Activated T-cell treated with anti-CD3 and anti-CD28 coated beads for 1 hour (primary cell): Measurements from ENCODE around the gene OSBPL5.

Experiments
- DNase-seq: peaks from one replicate; pipeline ENCODE4 v3.0.0-alpha.2; 2020; ENCODE audit warnings: low read depth

OSBPL5 gene

DNA sequence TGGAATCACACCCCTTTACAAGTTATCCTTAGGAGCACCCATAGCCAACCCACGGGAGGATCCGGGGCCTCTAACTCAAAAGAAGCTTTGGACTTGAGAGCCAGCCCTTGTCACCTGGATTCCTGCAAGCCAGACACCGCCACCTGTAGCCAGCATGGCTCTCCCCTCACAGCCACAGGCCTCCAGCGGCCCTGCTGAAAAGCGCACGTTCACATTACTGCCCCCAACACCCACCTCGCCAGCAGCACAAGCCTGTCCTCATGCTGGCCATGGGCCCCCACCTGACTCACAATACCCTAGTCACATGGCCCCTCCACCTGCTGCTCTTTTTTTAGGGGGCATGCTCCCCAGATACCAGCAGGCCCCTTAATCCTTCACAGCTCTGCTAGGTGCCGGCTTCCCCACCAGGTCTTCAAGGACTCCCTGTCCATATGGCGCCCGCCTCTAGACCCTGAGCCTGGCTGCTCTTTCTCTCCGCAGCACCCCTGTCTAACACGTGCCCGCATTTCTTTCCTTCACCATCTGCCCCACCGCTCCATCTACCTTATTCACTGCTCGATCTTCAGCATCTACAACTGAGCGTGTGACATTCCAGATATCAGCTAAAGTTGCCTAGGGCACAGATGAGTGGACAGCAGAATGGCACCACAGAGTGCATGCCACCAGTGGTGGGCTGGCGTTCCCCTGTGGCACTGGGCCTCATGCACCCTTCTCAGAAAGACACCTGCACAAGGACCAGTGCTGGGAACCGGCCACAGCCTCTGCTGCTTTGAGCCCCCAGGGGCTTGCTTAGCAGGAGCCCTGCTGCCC, 114.5 kb downstream of the OSBPL5 start:
- no peak for DNase-seq

DNA sequence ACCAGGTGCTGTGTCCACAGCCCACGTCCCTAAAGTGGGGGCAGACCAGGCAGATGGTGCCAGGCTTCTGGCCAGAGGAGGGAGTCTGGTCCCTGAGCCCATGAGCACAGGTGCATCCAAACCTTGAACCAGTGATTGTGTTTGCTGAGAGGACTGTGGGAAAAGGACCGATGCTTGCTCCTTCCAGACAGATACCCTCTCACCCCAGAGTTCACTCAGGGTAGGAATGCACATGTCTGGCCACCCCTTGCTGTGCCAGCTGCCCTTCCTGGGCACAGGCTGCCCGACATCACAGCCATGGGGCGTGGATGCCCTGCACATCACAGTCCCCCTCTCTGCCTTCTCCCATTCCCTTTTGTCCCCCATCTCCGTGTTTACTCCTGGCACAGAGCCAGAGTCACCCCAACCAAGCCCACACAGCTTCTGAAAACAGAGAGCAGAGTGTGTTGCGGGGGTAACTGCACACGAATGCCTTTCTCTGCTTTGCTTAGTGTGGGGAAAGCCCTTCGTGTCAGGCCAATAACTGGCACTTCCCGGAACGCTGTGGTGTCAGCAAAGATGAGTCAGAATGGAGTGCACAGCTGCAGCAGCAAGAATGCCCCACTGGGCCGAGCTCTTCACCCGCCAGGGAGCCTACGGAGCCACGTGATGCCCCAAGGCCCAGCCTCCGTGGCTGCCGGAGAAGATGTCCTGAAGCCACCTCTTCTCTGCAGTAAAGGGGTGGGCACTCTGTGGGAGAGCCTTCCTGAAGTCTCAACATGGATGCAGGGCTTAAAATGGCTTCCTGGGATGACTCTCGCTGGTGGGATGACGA, 115.5 kb downstream of the OSBPL5 start:
- peak; percentile 30 for DNase-seq

DNA sequence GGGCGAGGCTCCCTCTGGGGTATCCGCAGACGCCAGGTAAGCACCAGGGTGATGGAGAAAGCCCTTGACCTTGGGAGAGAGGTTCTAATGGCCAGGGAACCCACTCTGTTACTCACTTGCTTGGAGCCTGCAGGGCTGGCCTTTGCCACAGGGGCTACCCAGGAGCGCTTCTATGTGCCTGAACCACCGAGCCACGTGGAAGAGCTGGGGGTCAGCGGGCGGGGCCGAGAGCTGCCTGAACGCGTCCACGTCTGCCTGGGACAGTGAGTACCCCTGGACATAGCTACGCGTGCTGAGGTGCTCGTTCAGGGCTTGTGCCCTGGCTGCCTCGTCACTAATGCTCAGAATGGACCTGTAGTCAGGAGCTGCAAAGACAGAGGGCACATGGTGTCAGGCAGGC, 117.5 kb downstream of the OSBPL5 start:
- no peak for DNase-seq

DNA sequence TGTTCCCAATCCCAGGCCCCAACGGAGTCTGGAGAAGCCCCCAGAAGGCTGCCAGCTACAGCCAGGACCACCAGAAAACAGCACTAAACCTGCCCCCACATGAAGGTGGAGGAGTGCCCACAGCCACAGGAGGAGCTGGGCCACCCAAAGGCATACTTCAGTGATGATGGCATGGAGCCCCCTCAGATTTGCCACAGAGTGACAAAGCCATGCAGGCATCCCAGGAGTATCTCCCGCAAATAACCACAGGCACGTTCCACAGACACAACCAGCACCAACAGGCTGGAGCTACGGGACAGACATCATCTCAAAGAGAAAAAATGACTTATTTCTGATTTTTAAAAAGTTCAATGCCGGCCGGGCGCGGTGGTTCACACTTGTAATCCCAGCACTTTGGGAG, 118.5 kb downstream of the OSBPL5 start:
- no peak for DNase-seq

DNA sequence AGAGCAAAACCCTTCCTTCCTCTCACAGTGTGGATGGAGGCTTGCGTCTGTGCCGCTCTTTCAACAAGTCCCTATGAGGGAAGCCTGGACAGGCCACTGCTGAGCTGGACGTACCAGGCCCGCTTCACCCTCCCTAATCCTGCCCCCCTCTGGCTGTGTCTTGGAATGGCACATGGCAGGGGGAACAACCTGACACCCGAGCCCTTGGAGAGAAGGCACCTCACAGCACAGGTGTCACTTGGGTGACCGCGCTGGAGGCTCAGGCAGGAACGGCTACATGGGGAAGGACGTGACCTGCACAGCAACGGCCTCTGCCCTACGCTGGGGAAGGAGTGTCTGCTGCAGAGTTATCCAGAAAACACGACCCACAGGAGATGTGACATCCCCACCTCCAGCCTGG, 118.9 kb downstream of the OSBPL5 start:
- no peak for DNase-seq

DNA sequence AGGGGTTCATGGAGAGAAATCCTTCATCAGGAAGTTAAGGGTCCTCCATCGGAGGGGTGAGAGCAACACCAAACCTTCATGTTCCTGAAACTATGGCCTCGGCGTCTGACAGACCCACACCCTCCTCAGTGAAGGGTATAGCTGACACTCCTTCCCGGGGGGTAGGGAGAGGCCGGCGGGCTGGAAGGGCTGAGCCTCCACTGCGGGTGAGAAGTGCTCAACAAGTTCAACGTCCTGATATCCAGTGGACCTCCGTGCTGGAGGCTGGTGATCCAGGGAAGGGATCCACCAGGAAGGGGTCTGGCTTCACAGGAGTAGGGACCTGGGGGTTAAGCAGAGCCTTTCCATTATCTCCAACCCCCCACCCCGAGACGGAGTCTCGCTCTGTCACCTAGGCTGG, 120.2 kb downstream of the OSBPL5 start:
- DNase-seq: no peak

DNA sequence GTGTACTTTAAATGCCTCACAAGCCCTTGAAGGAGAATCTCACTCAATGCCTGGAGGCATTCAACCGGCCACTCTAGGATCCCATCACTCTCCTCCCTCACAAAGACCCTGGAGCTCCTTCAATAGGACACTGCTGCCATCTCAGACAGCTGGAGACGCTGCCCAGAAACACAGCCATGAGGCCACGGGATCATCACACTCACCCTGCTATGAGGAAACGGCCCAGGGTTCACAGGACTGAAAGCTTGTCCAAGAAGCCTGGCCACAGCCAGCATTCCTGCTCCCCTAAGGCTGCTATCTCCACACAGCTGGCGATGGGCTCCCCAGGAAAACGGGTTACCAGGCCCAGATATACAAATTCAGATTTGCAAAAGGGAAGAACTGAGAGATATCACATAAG, 121.1 kb downstream of the OSBPL5 start:
- DNase-seq: no peak

DNA sequence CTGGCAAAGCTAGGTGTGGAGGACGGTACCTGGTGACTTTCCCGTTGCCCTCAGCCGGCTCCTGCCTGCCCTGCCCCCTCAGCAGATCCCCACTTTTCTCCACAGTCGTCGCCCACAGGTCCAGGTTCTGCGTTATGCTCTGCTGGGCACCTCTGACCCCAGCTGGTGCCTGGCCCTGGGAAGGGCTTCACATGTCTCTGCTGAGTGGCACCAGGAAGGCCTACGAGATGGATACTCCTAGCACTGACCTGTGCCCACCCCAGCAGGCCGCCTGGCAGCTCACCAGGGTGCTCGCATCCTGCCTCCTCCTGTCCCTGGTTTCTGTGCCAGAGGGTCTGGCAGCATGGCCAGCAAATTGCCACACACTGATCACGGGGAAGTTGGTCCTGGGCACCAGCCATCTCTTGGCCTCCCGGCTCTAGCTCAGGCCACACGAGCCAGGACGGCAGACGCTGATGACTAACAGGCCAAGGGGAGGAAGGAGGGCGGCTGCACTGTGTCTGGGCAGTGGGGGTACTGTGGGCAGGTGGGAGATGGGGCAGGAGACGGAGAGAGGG, 121.7 kb downstream of the OSBPL5 start:
- DNase-seq: no peak

DNA sequence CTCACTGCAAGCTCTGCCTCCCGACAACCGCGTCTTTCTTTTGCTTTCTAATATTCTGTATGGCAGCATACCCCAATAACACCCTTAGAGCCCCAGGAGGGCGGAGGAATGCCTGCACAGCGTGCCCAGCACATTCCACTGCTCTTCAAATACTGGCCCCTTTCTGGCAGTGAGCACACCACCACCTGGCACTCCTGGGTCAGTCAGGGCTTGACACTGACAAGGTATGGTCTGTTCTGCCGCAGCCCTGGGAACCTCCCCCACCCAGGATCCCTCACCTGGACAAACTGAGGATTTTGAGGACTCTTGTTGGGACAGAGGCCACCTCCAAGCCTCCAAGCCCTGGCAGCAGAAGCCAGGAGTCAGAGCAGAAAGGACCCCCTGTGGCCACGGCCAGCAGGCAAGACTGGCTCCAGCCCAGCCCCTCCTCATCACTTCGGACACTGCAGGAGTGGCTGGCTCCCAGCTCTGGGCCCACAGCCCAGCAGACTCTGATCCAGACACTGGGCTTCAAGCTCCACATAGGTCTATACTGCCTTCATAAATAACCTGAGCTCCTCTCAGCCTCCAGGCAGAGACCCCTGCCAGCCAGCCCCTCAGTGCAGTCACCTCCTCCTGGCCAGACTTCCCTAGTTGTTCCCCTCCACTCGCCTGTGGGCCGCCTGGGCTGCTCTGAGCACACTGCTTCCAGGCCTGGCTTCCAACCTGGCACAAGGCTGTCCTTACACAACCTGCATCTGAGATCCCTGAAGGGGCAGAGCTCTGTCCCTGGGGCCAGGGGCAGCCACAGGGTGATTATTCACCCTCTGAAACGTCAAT, 122.4 kb downstream of the OSBPL5 start:
- DNase-seq: no peak

DNA sequence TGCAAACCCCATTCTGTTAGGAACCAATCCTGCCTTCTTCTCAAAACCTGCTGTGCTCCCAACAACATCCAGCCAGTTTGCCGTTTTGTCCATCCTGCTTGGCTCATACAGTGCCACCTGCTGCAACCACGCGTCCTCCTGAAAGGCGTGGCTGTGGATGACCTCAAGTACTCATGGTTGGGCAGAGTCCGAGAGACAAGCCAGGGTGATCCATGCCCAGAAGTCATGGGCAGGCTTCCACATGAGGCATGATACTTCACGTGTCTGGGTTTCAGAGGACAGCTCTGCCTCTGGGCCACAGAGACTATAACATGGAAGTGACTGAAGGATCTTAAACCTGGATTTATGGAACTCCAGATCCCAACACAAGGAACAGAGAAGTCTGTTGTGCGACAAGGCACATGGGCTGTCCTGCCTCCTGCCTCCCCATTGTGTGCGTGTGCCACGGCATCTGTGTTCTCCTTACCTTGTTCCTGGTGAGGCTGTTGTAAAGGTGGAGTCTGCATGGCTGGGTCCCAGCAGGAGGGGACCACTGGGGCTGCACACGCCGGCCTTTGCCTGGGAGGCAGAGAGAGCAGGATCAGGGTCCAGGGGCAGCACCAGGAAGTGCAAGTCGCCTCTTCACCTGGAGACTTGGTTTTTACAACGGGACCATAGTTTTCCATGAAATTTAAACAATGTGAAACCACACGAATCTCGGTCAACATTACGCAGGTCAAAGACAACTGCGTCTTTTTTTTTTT, 123.2 kb downstream of the OSBPL5 start:
- no peak for DNase-seq

DNA sequence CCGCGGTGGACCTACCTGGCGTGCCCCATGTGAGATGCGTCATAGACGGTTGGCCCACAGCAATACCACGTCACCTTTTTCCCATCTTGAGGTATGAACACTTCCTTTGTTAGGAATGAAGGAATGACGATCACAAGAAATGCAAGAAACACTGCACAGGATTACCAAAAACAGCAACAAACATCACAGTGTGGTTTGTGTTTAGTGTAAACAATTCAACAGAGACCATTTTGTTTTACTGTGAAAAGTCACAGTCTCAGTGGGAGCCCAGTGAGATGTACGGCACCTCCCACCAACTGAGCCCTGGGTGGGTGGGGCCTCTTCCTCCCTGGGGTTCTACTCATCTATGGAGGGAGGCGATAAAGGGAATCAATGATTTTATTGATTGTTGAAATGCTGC, 124.2 kb downstream of the OSBPL5 start:
- no peak for DNase-seq

DNA sequence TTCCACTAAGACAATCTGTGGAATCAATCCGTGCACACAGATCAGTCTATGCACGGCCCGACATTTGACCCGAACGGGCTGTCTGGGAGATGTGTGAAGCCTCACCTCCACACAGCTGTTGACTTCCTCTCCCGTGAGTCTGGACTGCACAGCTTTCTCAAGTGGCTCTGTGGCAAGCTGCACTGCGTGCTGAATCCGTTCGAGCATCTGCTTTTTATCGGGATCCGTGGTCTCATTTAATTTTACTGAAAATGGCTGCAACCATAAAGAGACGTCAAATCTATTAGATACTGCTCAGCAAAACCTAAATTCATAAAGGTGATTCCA, 127.2 kb downstream of the OSBPL5 start:
- DNase-seq: no peak
